ENCODE measurements around the gene CCDC39. TPM values are rescaled to one million over a fixed set of nuclear protein-coding genes. Genes with fewer than 3 reads are reported as not detected.

CCDC39 gene
- total RNA-seq, 1 experiment from 2014 or later, result 0.79 TPM

GRCh38 chr3:180617049-180617448, 62.2 kb downstream of the CCDC39 start:
- Histone ChIP-seq H2BK5ac (ENCODE audit: insufficient read length, low read length) (no peak overlapping the region), H2AFZ (ENCODE audit: low read length) (no peak overlapping the region), H3K4me1 (ENCODE audit: insufficient read depth, low read length) (no peaks in the 10 kb centered on the region), H2BK12ac (ENCODE audit: insufficient read length, low read depth, low read length) (no peak overlapping the region), H3K79me2 (ENCODE audit: insufficient read depth, low read length) (no peaks in the 10 kb centered on the region), H3T11ph (ENCODE audit: low read length) (no peak overlapping the region), H2BK15ac (ENCODE audit: low read depth, low read length) (no peak overlapping the region), H2BK120ac (ENCODE audit: low read depth, low read length, poor library complexity, severe bottlenecking) (no peak overlapping the region), H4K20me1 (ENCODE audit: control insufficient read depth, insufficient read depth, insufficient read length) (no peaks in the 10 kb centered on the region), H3K18ac (ENCODE audit: insufficient read length, low read depth, low read length) (no peak overlapping the region), H4K91ac (ENCODE audit: insufficient read length, low read depth, low read length) (no peak overlapping the region), H2BK20ac (ENCODE audit: low read depth, low read length, poor library complexity, severe bottlenecking) (no peak overlapping the region), H3K27me3 (ENCODE audit: insufficient read depth, low read length) (no peaks in the 10 kb centered on the region), H3K14ac (ENCODE audit: insufficient read depth, low read length) (no peak overlapping the region), H3K23ac (ENCODE audit: insufficient read length, low read depth, low read length) (no peak overlapping the region), H3K9ac (ENCODE audit: extremely low read depth, insufficient read length, low read length) (no peak overlapping the region), H3K23me2 (ENCODE audit: insufficient read length, low read depth, low read length, poor library complexity, severe bottlenecking) (no peaks in the 10 kb centered on the region), H3K79me1 (ENCODE audit: insufficient read depth, low read depth, low read length, poor library complexity, severe bottlenecking) (no peaks in the 10 kb centered on the region), H3K4me2 (ENCODE audit: insufficient read depth, insufficient read length, low read length) (no peak overlapping the region), H2AK5ac (ENCODE audit: insufficient read length, low read length) (no peak overlapping the region), H3K27ac (ENCODE audit: insufficient read length, low read depth, low read length) (no peak overlapping the region), H3K4ac (ENCODE audit: low read depth, low read length) (no peak overlapping the region), H3K56ac (ENCODE audit: insufficient read length, low read depth, low read length) (no peak overlapping the region), H4K5ac (ENCODE audit: insufficient read length, low read depth, low read length) (no peak overlapping the region), H4K8ac (replicated peaks; ENCODE audit: insufficient read length, low read depth, low read length) (no peak overlapping the region), H3K9me3 (ENCODE audit: control insufficient read depth, low read depth, low read length) (no peaks in the 10 kb centered on the region)
- no peak for TF ChIP-seq CTCF (conservative IDR thresholded peaks at IDR 0.05)
- no CpG with 5 or more reads among the region's 2 CpGs for WGBS (ENCODE audit: extremely low coverage, insufficient read length, low lambda C conversion rate)
- Mint-ChIP-seq H3K4me1 (no peaks in the 10 kb centered on the region), H3K27me3 (ENCODE audit: low read depth) (no peaks in the 10 kb centered on the region), H3K27ac (no peak overlapping the region), H3K9me3 (no peaks in the 10 kb centered on the region), H3K4me3 (no peak overlapping the region), H3K36me3 (ENCODE audit: insufficient read depth in 1 of 3, low read depth in 3 of 3) (peaks cover 0 to 23% (median 6%) of the 10 kb centered on the region in 3 experiments; a peak in 4 of 7 replicates)
- no peak for DNase-seq

Measured in H9 (cell line).